Measurements from ENCODE around the gene GALNT14.

The GALNT14 gene

GRCh38 chr2:31125918-31126695 is 12.1 kb downstream of the GALNT14 start:
- DNase-seq (ENCODE audit: low spot score in 2 of 2), result no peak
- in situ Hi-C loops (cut with MboI; ENCODE audit: low sequenced_read_pairs), result no loop called here
- H3K4me1 ChIP-seq, result no peaks in the 10 kb centered on the region
- H3K4me3 ChIP-seq, result no peak overlapping the region
- no peaks in the 10 kb centered on the region for H3K27me3 ChIP-seq (ENCODE audit: low read depth)
- H3K9me3 ChIP-seq, result no peaks in the 10 kb centered on the region
- no peaks in the 10 kb centered on the region for H3K36me3 ChIP-seq (replicated peaks)

DNA sequence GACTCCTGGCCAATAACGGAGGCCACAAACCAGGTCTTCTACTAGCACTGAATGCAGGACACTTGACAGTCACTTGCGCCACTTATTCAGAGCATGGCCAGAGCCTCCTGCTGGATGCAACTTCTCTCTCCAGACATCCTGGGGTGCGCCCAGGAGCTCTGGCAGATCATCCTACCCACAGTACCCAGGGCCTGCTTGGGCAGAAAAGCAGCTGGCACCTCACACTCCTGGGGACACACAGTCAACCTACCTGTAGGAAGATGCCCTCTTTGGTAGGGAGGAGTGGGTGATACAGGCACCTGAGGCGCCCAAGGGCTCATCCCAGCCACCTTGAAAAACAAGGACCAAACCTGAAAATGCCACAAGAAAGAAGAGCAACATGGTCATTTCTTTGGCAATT is 13.3 kb downstream of the GALNT14 start:
- in situ Hi-C loops (cut with MboI; ENCODE audit: low sequenced_read_pairs), result no loop called here
- H3K36me3 ChIP-seq (replicated peaks), result no peaks in the 10 kb centered on the region
- H3K4me1 ChIP-seq, result no peaks in the 10 kb centered on the region
- H3K4me3 ChIP-seq, result no peak overlapping the region
- H3K27me3 ChIP-seq (ENCODE audit: low read depth), result no peaks in the 10 kb centered on the region
- H3K9me3 ChIP-seq, result no peaks in the 10 kb centered on the region
- no peak for DNase-seq (ENCODE audit: low spot score in 2 of 2)

- no peaks in the 10 kb centered on the region for H3K27me3 ChIP-seq (ENCODE audit: low read depth)
- DNase-seq (ENCODE audit: low spot score in 2 of 2), result no peak
- H3K36me3 ChIP-seq (replicated peaks), result no peaks in the 10 kb centered on the region
- H3K4me3 ChIP-seq, result no peak overlapping the region
- H3K4me1 ChIP-seq, result no peaks in the 10 kb centered on the region; the same call in 1 of the 2 replicates
- H3K9me3 ChIP-seq, result no peaks in the 10 kb centered on the region
- in situ Hi-C loops (cut with MboI; ENCODE audit: low sequenced_read_pairs), result no loop called here
Measured at GRCh38 chr2:31122133-31122532, 16.1 kb downstream of the GALNT14 start.

DNA sequence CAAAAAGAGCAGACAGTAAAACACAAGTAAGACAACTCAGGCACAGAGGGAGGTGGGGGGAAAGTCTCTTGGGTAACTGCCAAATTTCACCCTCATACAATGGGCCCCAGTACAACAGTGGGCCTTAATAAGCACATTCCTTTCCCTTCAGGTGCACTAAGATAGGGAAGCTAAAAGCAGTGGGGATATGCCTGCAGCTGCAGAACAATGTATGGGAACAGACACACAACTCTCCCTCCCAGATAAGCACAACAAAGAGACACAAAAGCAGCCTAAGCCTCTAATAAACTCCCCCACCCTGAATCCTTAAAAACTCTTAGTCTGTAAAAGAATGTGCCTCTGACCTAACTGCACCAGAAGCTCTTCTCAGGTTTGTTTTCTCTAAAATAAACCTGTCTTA is 24.5 kb downstream of the GALNT14 start:
- H3K36me3 ChIP-seq (replicated peaks), result no peaks in the 10 kb centered on the region
- H3K4me1 ChIP-seq, result no peaks in the 10 kb centered on the region
- in situ Hi-C loops (cut with MboI; ENCODE audit: low sequenced_read_pairs), result no loop called here
- H3K9me3 ChIP-seq, result no peaks in the 10 kb centered on the region
- no peaks in the 10 kb centered on the region for H3K27me3 ChIP-seq (ENCODE audit: low read depth)
- H3K4me3 ChIP-seq, result no peak overlapping the region
- no peak for DNase-seq (ENCODE audit: low spot score in 2 of 2)

DNA sequence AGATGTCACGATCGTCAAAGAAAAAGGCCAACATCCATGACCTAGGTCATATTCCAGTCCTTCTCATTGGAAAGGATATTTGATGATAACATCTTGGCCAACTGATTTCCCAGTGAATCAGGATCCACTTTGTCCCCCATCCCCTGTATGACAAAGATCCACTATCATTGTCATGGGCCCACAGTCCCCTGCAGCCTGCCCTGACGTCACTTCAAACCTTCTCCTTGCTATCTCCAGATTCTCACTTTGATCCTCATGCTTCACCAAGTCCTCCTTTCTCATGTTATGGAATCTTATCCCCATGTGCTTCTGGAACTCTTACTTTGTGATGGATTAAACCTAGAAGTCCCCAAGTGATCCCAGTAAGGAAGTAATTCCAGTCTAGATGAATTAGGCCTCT is 25.7 kb downstream of the GALNT14 start:
- Histone ChIP-seq H3K9me3 (no peaks in the 10 kb centered on the region), H3K36me3 (replicated peaks) (no peaks in the 10 kb centered on the region), H3K4me3 (no peak overlapping the region), H3K27me3 (ENCODE audit: low read depth) (no peaks in the 10 kb centered on the region), H3K4me1 (no peaks in the 10 kb centered on the region)
- no peak for DNase-seq (ENCODE audit: low spot score in 2 of 2)
- in situ Hi-C loops (cut with MboI; ENCODE audit: low sequenced_read_pairs), result no loop called here

DNA sequence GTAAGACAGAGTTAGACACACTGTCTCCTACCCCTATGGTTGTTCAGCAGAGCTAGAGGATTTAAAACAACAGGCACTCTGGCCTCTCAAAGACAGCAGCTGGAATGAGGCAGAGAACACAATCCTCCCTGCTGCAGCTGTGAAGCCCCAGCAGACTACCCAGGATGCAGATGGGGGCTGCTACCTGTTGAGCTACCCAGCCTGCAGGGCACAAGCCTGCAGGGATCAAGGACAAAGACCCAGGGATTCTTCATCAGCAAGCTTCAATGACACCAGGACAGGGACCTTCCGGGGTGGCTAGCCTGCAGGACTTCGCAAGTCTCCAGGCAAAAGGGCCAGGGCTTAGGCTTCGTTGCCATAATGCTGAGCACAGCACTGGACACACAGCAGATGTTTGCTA is 27.2 kb downstream of the GALNT14 start:
- Histone ChIP-seq H3K4me3 (no peak overlapping the region), H3K4me1 (no peaks in the 10 kb centered on the region), H3K36me3 (replicated peaks) (no peaks in the 10 kb centered on the region), H3K9me3 (no peaks in the 10 kb centered on the region), H3K27me3 (ENCODE audit: low read depth) (no peaks in the 10 kb centered on the region)
- in situ Hi-C loops (cut with MboI; ENCODE audit: low sequenced_read_pairs), result no loop called here
- no peak for DNase-seq (ENCODE audit: low spot score in 2 of 2)

- no peaks in the 10 kb centered on the region for H3K9me3 ChIP-seq
- H3K4me1 ChIP-seq, result no peaks in the 10 kb centered on the region
- no peaks in the 10 kb centered on the region for H3K36me3 ChIP-seq (replicated peaks)
- H3K27me3 ChIP-seq (ENCODE audit: low read depth), result no peaks in the 10 kb centered on the region
- in situ Hi-C loops (cut with MboI; ENCODE audit: low sequenced_read_pairs), result no loop called here
- H3K4me3 ChIP-seq, result no peak overlapping the region
- DNase-seq (ENCODE audit: low spot score in 2 of 2), result no peak
Measured at GRCh38 chr2:31110431-31110830, 27.8 kb downstream of the GALNT14 start.

DNA sequence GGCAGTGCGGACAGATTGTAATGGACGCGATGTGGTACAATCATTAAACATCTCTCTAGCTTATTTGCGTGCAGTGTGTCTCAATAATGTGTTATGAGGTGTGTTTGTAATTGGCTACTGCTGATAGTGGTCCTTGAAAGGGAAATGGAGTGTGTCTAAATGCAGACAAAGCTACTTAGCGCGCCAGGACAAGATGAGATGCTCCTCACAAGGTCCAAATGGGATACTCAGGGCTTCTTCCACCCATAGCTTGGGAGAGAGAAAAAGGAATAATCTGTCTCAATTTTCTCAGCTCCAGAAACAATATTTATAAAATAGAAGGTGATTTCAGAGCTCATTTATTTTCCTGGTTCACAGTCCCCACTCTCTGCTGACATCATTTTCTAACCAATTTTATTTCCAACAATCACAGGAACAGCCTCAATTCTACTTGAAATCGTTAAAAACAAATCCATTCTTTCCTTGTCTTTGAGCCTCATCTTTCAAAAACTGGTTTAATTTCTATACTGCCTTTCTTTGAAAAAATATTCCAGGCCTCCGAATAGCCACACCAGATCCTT is 28.5 kb downstream of the GALNT14 start:
- in situ Hi-C loops (cut with MboI; ENCODE audit: low sequenced_read_pairs), result no loop called here

GRCh38 chr2:31108561-31109286 is 29.5 kb downstream of the GALNT14 start:
- no peaks in the 10 kb centered on the region for H3K4me1 ChIP-seq
- no peak overlapping the region for H3K4me3 ChIP-seq
- DNase-seq (ENCODE audit: low spot score in 2 of 2), result no peak
- H3K36me3 ChIP-seq (replicated peaks), result no peaks in the 10 kb centered on the region
- in situ Hi-C loops (cut with MboI; ENCODE audit: low sequenced_read_pairs), result no loop called here
- no peaks in the 10 kb centered on the region for H3K9me3 ChIP-seq
- no peaks in the 10 kb centered on the region for H3K27me3 ChIP-seq (ENCODE audit: low read depth)

More for the DNA sequence above, 28.5 kb downstream of the GALNT14 start:
- DNase-seq (ENCODE audit: low spot score in 2 of 2), result no peak
- Histone ChIP-seq H3K4me3 (no peak overlapping the region), H3K9me3 (no peaks in the 10 kb centered on the region), H3K36me3 (replicated peaks) (no peaks in the 10 kb centered on the region), H3K4me1 (no peaks in the 10 kb centered on the region), H3K27me3 (ENCODE audit: low read depth) (no peaks in the 10 kb centered on the region)

DNA sequence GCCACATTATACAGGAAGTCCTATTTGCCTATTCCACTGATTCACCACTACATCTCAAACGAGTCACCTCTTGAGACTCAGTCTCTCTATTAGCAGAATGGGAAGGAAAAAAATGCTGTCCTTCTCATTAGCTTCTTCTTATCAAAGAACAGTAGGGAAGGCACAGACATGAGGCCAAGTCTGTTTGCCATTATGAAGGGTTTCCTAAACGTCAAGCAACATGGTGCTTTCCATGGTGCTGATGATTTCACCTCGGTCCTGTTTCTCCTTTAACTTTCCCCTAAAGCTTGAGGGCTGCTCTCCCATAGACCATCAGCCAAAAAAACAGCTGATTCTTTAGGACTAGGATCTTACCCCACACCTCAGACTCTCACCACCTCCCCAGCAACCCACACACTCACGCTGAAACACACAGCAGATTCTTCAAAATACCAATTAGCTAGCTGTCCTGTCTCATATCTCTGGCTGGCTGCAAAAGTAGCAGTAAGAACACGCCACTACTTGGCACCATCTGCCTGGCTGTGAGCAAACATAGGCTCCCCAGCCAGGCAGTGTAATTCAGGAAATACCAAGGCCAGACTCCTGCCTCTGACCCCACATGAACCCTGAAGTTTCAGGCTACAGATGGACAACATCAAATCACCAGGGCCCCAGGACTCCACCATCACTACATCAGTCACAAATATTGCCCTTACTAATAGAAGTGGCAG is 30.5 kb downstream of the GALNT14 start:
- Histone ChIP-seq H3K9me3 (no peaks in the 10 kb centered on the region), H3K27me3 (ENCODE audit: low read depth) (no peaks in the 10 kb centered on the region), H3K4me1 (no peaks in the 10 kb centered on the region), H3K36me3 (replicated peaks) (no peaks in the 10 kb centered on the region), H3K4me3 (no peak overlapping the region)
- DNase-seq (ENCODE audit: low spot score in 2 of 2), result no peak
- in situ Hi-C loops (cut with MboI; ENCODE audit: low sequenced_read_pairs), result no loop called here

DNA sequence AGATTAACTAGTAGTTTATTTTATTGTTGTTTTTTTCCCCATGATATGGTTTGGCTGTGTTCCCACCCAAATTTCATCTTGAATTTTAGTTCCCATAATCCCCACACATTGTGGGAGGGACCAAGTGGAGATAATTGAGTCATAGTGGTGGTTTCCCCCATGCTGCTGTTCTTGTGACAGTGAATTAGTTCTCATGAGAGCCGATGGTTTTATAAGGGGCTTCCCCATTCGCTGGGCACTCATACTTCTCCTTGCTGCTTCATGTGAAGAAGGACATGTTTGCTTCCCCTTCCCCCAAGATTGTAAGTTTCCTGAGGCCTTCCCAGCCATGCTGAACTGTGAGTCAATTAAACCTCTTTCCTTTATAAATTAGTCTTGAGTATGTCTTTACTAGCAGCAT is 36.5 kb downstream of the GALNT14 start:
- Histone ChIP-seq H3K9me3 (no peaks in the 10 kb centered on the region), H3K36me3 (replicated peaks) (no peaks in the 10 kb centered on the region), H3K4me3 (no peak overlapping the region), H3K4me1 (no peaks in the 10 kb centered on the region), H3K27me3 (ENCODE audit: low read depth) (no peaks in the 10 kb centered on the region)
- DNase-seq (ENCODE audit: low spot score in 2 of 2), result no peak
- in situ Hi-C loops (cut with MboI; ENCODE audit: low sequenced_read_pairs), result no loop called here

- H3K27me3 ChIP-seq (ENCODE audit: low read depth), result no peaks in the 10 kb centered on the region
- in situ Hi-C loops (cut with MboI; ENCODE audit: low sequenced_read_pairs), result no loop called here
- H3K4me1 ChIP-seq, result no peaks in the 10 kb centered on the region
- no peaks in the 10 kb centered on the region for H3K9me3 ChIP-seq
- no peak overlapping the region for H3K4me3 ChIP-seq
- no peaks in the 10 kb centered on the region for H3K36me3 ChIP-seq (replicated peaks)
- DNase-seq (ENCODE audit: low spot score in 2 of 2), result no peak
Measured at GRCh38 chr2:31097962-31098613, 40.2 kb downstream of the GALNT14 start.

DNA sequence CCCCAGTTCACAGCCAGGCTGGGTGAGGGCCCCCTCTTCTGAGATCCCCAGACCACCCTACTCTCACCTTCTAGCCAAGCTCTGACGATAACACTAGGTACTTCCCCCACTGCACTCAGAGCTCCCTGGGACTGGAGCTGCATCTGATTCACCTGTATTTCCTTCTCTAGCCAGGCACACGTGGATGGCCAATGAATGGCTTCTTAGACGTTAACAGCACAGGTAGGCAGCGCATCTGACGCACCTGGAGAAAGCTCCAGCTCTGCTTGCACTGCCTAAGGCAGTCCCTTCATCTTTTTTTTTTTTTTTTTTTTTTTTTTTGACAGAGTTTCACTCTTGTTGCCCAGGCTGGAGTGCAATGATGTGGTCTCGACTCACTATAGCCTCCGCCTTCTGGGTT is 48.1 kb downstream of the GALNT14 start:
- Histone ChIP-seq H3K9me3 (no peaks in the 10 kb centered on the region), H3K27me3 (ENCODE audit: low read depth) (no peaks in the 10 kb centered on the region), H3K4me1 (no peaks in the 10 kb centered on the region), H3K4me3 (no peak overlapping the region), H3K36me3 (replicated peaks) (no peaks in the 10 kb centered on the region)
- no peak for DNase-seq (ENCODE audit: low spot score in 2 of 2)
- in situ Hi-C loops (cut with MboI; ENCODE audit: low sequenced_read_pairs), result no loop called here

Measured in HAP-1 (cell line).